ENCODE measurements around the gene ZNF384.
A peak's percentile ranks its signal among the peaks of the same experiment; 100 is the strongest.

ZNF384 gene

DNA sequence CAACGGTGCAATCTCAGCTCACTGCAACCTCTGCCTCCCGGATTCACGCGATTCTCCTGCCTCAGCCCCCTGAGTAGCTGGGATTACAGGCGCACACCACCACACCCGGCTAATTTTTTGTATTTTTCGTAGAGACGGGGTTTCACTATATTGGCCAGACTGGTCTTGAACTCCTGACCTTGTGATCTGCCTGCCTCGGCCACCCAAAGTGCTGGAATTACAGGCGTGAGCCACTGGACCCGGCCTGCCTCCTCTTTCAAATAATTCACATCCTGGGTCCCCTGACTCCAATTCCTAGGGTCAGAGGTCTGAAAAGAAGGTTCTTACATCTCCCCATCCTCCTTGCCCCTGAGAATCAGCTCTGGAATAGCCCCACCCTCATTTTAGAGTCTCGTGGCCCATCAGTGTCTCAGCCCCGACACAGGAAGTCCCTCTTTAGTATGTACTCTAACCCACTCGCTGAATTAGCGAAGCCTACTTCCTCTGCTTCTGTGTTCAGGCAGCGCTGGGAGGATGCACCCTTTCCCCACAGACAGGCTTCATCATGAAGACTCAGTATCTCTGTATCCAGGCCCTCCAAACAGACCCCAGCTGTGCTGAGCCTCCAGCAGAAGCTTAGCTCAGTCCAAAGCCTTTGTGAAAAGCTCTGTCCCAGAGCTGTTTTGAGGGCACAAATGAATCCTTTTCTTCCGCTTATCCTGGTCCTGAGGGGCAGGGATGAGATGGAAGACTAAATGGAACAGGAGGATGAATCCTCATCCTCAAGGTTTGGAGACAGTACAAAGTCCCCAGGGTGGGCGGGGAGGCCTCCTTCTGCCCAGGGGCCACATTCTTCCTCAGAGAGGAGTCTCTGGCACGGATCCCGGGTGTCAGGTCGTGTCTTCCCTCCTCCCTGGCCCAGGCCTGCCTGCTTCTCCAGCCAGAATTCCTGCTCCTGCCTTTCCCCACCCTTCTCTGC lies 56.9 kb downstream of the ZNF384 start:
- DNase-seq (ENCODE audit: insufficient read length, low spot score) (no peak), FAIRE-seq (no peak)
- no peak for TF ChIP-seq POLR2A (IDR thresholded peaks at IDR 0.05; ENCODE audit: low read depth, low read length)

DNA sequence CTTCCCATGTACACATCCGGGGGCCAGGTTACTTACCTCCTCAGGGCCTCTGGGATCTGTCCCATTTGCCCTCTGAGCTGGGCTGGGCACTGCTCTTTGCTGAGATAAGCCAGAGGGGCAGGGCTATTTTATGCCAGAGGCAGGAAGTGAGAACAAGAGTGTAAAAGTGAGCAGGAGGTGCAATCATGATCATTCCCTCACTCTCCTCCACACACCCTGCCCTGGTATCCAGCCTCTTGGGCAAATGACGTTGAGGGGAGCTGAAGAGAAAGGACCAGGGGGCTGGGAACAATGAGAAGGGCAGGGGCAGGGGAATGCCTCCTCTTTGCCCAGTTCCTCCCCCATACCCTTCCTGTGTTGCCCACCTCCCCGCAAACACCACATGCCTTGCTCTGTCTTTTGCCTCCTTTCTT lies 57.6 kb downstream of the ZNF384 start:
- TF ChIP-seq POLR2A (IDR thresholded peaks at IDR 0.05; ENCODE audit: low read depth, low read length), result no peak
- FAIRE-seq, result no peak
- DNase-seq (ENCODE audit: insufficient read length, low spot score), result no peak

DNA sequence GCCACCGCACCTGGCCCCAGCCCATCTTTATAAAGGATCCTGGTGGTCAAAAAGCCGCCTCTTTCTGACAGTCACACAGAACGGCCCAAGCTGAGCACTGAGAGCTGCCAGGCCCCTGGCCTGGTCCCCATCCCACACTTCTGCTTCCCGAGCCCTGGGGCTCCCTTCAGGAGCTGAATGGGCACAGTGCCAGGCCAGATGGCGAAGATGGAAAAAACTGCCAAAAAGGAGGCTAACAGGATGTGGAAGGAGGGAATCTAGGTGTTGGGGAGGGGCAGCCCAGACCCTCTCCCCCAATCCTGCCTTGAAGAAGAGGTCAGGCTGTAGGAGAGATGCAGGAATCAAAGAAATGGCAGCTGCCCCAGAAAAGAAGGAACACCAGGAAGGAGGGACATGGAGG lies 58.4 kb downstream of the ZNF384 start:
- DNase-seq (ENCODE audit: insufficient read length, low spot score), result no peak
- FAIRE-seq, result no peak
- TF ChIP-seq POLR2A (IDR thresholded peaks at IDR 0.05; ENCODE audit: low read depth, low read length), result no peak

DNA sequence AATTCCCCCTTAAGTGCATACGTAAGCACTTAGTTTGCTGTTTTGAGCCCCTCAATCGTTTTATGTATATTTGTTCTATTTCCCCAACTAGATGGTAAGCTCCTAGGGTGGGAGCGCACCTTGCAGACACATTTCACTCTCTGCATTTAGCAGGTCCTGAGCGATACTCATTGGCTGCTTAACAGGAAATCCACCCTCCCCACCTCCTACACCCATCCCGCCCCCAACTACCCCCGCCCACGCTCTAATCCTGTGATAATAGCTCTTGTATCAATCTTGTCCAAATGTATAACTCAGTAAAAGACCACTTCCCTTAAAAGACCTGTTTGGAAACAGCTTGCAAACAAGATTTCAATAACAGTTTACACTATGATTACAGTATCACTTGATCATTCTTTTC lies 61.6 kb downstream of the ZNF384 start:
- no peak for TF ChIP-seq POLR2A (IDR thresholded peaks at IDR 0.05; ENCODE audit: low read depth, low read length)
- FAIRE-seq, result no peak
- DNase-seq (ENCODE audit: insufficient read length, low spot score), result peak; percentile 48

DNA sequence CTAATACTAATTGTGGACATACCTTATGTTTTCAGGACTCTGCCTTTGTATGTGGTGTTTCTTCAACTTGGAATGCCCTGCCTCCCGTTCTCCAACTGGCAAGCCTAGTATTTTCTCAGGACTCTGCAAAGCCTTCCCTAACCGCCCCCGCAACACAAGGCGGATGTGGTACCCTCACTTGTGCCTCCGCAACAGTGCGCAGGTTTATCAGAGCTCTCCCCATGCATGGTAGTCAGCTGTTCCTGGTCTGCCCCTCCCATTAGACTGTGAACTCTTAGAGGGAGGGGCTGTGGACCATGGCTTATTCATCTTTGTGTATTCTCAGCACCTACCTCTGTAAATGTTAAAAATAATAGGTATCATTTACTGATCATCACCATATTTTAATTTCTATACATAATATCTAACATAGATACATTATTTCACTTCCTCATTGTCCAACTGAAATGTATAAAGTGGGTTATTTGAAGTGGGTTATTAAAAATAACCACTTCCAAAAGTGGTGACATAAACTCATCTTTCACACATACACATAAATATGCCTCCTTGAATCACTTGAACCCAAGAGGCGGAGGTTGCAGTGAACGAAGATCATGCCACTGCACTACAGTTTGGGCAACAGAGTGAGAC lies 62.4 kb downstream of the ZNF384 start:
- no peak for TF ChIP-seq POLR2A (IDR thresholded peaks at IDR 0.05; ENCODE audit: low read depth, low read length)
- DNase-seq (ENCODE audit: insufficient read length, low spot score) (no peak), FAIRE-seq (no peak)

DNA sequence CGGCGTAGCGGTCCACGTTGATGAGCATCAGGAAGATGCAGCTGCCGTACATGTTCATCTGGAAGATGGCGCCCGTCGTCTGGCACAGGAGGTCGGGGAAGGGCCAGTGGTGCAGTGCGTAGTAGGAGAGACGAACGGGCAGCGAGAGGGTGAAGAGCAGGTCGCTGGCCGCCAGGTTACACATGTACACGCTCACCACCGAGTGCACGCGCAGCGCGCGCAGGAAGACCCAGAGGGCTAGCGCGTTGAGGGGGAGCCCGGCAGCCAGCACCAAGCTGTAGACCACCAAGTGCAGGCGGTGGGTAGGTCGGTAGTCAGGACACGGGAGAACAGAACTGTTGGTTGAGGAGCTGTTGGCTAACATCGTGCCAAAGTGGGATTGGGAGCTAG lies 68.3 kb downstream of the ZNF384 start:
- FAIRE-seq (no peak), DNase-seq (ENCODE audit: insufficient read length, low spot score) (no peak)
- TF ChIP-seq POLR2A (IDR thresholded peaks at IDR 0.05; ENCODE audit: low read depth, low read length), result no peak

DNA sequence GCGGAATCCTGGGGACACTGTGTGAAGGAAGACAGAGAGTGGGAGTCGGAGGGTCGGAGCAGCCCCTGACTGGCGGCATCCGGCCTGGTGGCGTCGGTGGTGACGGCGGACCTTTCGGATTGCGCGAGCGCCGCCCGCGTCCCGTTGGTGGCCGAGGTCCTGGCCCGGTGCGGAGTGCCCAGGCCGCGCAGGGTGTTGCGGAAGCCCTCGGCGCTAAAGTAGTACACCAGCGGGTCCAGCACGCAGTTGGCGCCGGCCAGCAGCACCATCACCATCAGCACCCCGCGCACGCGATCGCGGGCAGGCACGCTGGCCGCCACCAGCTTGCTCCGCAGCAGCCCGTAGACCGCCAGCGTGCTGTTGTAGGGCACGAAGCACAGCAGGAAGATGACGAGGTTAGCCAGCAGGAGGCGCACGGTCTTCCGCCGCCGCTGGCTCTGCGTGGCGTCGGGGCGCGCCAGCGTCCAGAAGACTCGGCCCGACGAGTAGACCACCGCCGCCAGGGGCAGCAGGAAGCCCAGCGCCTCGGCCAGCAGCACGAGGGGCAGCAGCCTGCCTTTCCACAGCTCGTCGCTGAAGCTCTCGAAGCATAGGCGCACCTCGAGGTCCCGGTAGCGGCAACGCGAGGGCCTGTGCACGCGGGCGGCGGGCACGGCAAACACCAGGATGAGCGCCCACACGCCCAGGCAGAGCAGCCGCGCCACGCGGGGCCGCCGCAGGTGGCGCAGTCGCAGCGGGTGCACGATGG lies 68.9 kb downstream of the ZNF384 start:
- no peak for TF ChIP-seq POLR2A (IDR thresholded peaks at IDR 0.05; ENCODE audit: low read depth, low read length)
- DNase-seq (ENCODE audit: insufficient read length, low spot score), result no peak
- no peak for FAIRE-seq

DNA sequence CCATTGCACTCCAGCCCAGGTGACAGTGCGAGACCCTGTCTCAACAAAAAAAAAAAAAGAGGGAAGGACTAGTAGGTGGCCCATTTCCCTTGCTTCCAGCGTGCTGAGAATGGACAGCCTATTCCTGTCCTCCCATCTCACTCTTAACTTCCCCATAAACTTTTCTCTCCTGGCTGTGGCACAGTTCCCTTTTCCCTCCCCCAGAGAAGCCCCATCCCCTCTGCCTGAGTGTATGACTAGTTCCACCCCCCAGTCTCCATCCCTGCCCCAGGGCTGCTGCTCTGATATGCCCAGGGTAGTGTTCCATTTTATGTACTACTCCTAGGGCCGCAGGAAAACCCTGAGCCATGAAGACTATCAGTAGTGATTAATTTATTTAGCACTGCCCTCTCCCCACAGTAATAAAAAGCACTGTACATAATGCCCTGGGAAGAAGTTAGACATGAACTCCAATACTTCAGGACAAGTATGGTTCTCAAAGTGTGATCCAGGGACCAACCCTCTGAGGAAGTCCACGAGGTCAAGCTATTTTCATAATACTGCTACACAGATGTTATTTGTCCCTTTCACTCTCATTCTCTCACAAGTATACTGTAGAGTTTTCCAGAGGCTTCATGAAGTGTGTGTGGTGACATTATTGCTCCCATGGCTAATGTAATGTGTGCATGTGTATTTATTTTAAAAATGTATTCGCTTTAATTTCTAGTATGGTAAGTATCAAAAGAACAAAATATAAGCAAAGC lies 70.5 kb downstream of the ZNF384 start:
- DNase-seq (ENCODE audit: insufficient read length, low spot score), result no peak
- no peak for FAIRE-seq
- TF ChIP-seq POLR2A (IDR thresholded peaks at IDR 0.05; ENCODE audit: low read depth, low read length), result no peak
